Activated CD4-positive, alpha-beta T cell treated with anti-CD3 and anti-CD28 coated beads, Interleukin-2, amount 10 ng/mL, durations not matched to agents 7 days and 5 days (primary cell): ENCODE results near the gene EXOC2. TPM values are rescaled to one million over a fixed set of nuclear protein-coding genes. Genes with fewer than 3 reads are reported as not detected.

ENCODE experiments used
- CTCF ChIA-PET: fragments of 350-600 bp; sonication (Branson Sonifier 250); formaldehyde crosslinking; loops from one replicate; lab custom pipeline; 2021; ENCODE audit warnings: antibody characterized with exemption; lab: Charles Lee
- POLR2A ChIA-PET: fragments of 350-600 bp; sonication (Branson Sonifier 250); formaldehyde crosslinking; loops from one replicate; lab custom pipeline; 2021; ENCODE audit warnings: antibody characterized with exemption; lab: Charles Lee
- DNase-seq: peaks from one replicate; pipeline ENCODE4 v3.0.0-alpha.2; 2020
- H3K27ac Mint-ChIP-seq: one replicate; pipeline ENCODE4 v1.8.0; 2021; ENCODE audit warnings: mild to moderate bottlenecking, moderate library complexity, mixed read lengths
- H3K27me3 Mint-ChIP-seq: one replicate; pipeline ENCODE4 v1.8.0; 2021; ENCODE audit warnings: mixed read lengths
- H3K36me3 Mint-ChIP-seq: one replicate; pipeline ENCODE4 v1.8.0; 2021; ENCODE audit warnings: low read depth, mixed read lengths
- H3K4me1 Mint-ChIP-seq: one replicate; pipeline ENCODE4 v1.8.0; 2021; ENCODE audit warnings: mixed read lengths
- H3K4me3 Mint-ChIP-seq: one replicate; pipeline ENCODE4 v1.8.0; 2021; ENCODE audit warnings: mild to moderate bottlenecking, moderate library complexity, mixed read lengths
- H3K9me3 Mint-ChIP-seq: one replicate; pipeline ENCODE4 v1.8.0; 2021; ENCODE audit warnings: mixed read lengths
- total RNA-seq, 2 experiments: library from RNA; stranded (reverse); gene quantifications; one replicate each; pipeline ENCODE4 v1.2.3, GENCODE V29; 2021

EXOC2 gene
- total RNA-seq, 2 experiments from 2014 or later = 42.7 to 43.6 TPM

DNA sequence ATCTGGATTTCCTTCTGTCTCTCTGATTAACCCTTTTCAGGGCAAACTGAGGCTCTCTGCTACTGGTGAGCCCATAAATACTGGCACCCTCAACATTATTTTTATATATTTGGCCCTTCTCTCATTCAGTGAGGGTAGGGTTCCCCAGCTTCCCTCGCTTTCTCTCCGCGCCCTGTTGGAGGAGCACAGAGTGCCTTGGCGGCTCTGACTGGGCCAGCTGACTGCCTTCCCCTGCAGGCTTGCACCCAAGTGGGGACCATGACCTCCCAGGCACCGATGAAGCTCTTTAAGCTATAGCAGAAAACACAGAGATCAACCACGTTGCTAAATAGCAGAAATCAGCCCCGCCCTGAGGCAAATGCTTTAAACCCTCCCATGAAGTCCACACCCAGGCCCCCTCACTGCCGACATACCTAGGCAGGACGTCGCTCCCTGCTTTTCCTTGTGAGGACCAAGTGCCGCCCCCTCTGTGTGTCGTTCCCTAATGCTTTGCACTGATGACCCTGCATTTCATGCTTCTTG lies 141.0 kb downstream of the EXOC2 start:
- peaks cover 41% of the 10 kb centered on the region for H3K4me1 Mint-ChIP-seq
- H3K27me3 Mint-ChIP-seq = no peaks in the 10 kb centered on the region
- no peaks in the 10 kb centered on the region for H3K9me3 Mint-ChIP-seq
- no peak overlapping the region for H3K4me3 Mint-ChIP-seq
- DNase-seq = no peak
- H3K36me3 Mint-ChIP-seq = peaks cover 32% of the 10 kb centered on the region
- ChIA-PET CTCF (interaction anchor here (0.6 to 2.0 kb wide), 4 partner anchors 8 to 164 kb away, joined by 3 to 7 read pairs (median 4); no protein-coding TSS in a partner anchor), POLR2A (no interaction called here)
- H3K27ac Mint-ChIP-seq = no peak overlapping the region

DNA sequence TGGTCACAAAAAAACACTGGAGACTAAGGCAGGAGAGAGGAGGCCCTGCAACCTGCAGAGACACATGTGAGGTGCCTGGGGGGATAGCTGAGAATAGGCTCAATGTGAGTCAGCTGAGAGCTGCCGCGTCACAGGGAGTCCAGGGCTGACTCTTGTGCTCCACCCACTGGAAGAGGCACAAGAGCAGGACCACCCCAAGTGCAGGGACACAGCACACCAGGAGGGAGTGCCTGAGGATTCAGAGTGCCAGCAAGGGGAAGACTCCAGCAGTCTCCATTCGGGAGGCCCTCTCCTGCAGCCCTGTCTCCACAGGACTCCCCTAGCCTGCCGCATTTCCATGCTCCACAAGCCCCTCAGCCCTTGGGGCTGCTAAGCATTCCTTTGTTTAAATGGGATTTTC lies 141.5 kb downstream of the EXOC2 start:
- Mint-ChIP-seq H3K4me3 (no peak overlapping the region), H3K27ac (no peak overlapping the region), H3K36me3 (peaks cover 32% of the 10 kb centered on the region), H3K9me3 (no peaks in the 10 kb centered on the region), H3K27me3 (no peaks in the 10 kb centered on the region), H3K4me1 (peaks cover 40% of the 10 kb centered on the region)
- no peak for DNase-seq
- ChIA-PET POLR2A (no interaction called here), CTCF (interaction anchor here (0.6 to 2.0 kb wide), 6 partner anchors 8 to 168 kb away, joined by 3 to 7 read pairs (median 4); no protein-coding TSS in a partner anchor)

DNA sequence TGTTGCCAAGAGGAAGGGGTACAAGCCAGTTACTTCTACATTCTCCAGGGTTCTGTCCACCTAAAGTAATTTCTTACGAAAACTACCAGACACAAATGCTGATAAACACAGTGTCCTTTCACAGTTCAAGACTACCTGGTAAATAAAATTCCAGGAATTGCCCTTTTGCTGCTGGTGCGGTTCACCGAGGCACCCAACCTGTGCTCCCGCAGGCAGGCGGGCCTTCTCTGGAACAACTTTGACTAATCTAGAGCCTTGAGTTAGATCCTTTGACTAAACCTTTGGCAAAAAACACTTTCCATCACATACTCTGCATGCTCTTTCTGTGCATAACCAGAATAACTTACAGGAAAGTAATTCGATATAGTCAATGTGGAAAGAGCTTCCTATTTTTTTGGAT lies 143.0 kb downstream of the EXOC2 start:
- H3K4me3 Mint-ChIP-seq = no peak overlapping the region
- peaks cover 2% of the 10 kb centered on the region for H3K9me3 Mint-ChIP-seq
- peaks cover 40% of the 10 kb centered on the region for H3K4me1 Mint-ChIP-seq
- no peak for DNase-seq
- CTCF ChIA-PET = interaction anchor here (1.4 to 2.0 kb wide), 6 partner anchors 10 to 167 kb away, joined by 3 to 7 read pairs (median 4); no protein-coding TSS in a partner anchor
- no peaks in the 10 kb centered on the region for H3K27me3 Mint-ChIP-seq
- POLR2A ChIA-PET = no interaction called here
- peaks cover 30% of the 10 kb centered on the region for H3K36me3 Mint-ChIP-seq
- H3K27ac Mint-ChIP-seq = peak overlapping the region; percentile 25

DNA sequence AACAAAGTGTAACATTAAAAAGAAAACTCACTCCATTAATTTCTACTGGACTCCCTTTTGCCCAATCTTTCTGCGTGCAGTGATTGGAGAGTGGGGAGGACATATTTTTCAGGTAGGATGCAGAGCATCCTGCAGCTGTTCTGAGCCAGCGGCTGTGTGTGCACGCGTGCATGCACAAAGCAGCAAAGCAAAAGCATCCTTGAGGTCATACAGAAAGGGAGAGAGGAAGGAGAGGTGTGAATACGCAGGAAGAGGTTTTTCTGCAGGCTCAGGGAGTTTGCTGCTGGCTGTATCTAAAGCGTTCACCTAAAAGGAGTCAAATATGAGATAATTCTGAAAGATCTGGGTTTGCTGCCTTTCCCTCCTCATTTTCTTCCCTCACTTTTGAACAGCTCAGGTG lies 144.4 kb downstream of the EXOC2 start:
- ChIA-PET CTCF (interaction anchor here (0.9 to 1.5 kb wide), 4 partner anchors 11 to 146 kb away, joined by 3 to 4 read pairs (median 3); no protein-coding TSS in a partner anchor), POLR2A (interaction anchor here (1.2 kb wide), 1 partner anchor 157 kb away, joined by 6 read pairs; the partner anchor contains the start of gene IRF4)
- Mint-ChIP-seq H3K4me1 (peaks cover 40% of the 10 kb centered on the region), H3K27ac (peak overlapping the region; percentile 75), H3K27me3 (no peaks in the 10 kb centered on the region), H3K36me3 (peaks cover 32% of the 10 kb centered on the region), H3K4me3 (no peak overlapping the region), H3K9me3 (peaks cover 2% of the 10 kb centered on the region)
- DNase-seq = peak; percentile 60

DNA sequence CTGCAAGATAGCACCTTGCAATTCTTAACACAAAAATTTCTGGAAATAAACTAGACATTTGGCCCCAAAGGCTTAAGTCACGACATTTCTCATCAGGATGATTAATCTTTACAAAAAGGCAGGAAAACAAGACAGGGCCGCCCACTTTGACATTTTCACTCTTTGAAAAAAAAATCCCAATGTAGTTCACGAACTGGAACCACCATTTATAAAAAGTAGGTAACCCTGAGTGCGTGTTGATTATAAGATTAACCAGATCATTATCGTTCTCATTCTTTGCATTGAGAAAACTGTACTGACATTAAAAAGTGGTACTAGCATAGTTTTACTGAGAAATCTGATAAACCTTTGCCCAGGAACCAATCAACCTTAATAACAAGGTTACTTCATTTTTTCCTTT lies 144.8 kb downstream of the EXOC2 start:
- Mint-ChIP-seq H3K4me3 (no peak overlapping the region), H3K36me3 (peaks cover 35% of the 10 kb centered on the region), H3K27ac (peak overlapping the region; percentile 75), H3K4me1 (peaks cover 40% of the 10 kb centered on the region), H3K27me3 (no peaks in the 10 kb centered on the region), H3K9me3 (peaks cover 4% of the 10 kb centered on the region)
- no peak for DNase-seq
- ChIA-PET POLR2A (interaction anchor here (1.2 kb wide), 1 partner anchor 157 kb away, joined by 6 read pairs; the partner anchor contains the start of gene IRF4), CTCF (interaction anchor here (0.9 kb wide), 1 partner anchor 103 kb away, joined by 3 read pairs; no protein-coding TSS in a partner anchor)

DNA sequence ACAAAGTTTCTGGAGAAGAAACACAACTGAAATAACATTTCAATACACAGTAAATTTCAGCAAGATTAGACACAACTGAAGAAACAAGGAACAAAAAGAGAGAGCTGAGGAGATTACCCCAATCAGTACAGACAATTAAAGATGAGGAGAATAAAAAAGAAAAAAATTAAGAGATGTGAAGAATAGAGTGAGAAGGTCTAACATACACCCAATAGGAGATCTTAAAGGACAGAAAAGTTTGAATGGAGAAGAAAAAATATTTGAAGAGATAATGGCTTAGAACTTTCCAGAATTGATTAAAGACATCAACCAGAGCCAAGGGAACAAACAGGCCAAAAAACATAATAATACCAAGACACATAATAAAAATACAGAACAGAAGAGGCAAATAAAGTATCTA lies 152.4 kb downstream of the EXOC2 start:
- CTCF ChIA-PET = no interaction called here
- Mint-ChIP-seq H3K36me3 (peaks cover 71% of the 10 kb centered on the region), H3K27me3 (no peaks in the 10 kb centered on the region), H3K4me3 (no peak overlapping the region), H3K27ac (no peak overlapping the region), H3K9me3 (peaks cover 20% of the 10 kb centered on the region), H3K4me1 (no peaks in the 10 kb centered on the region)
- POLR2A ChIA-PET = interaction anchor here (0.6 kb wide), 1 partner anchor 50 kb away, joined by 6 read pairs; no protein-coding TSS in a partner anchor
- no peak for DNase-seq

DNA sequence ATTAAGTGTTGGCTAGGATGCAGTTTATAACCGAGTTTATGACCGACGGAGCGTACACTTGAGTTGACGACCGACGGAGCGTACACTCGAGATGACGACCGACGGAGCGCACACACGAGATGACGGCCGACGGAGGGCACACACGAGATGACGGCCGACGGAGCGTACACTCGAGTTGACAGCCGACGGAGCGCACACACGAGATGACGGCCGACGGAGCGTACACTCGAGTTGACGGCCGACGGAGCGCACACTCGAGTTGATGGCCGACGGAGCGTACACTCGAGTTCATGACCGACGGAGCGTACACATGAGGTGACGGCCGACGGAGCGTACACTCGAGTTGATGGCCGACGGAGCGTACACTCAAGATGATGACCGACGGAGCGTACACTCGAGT lies 155.8 kb downstream of the EXOC2 start:
- Mint-ChIP-seq H3K4me3 (no peak overlapping the region), H3K4me1 (no peaks in the 10 kb centered on the region), H3K9me3 (peaks cover 10% of the 10 kb centered on the region), H3K36me3 (peaks cover 52% of the 10 kb centered on the region), H3K27me3 (no peaks in the 10 kb centered on the region), H3K27ac (no peak overlapping the region)
- DNase-seq = no peak
- POLR2A ChIA-PET = no interaction called here
- CTCF ChIA-PET = interaction anchor here (0.6 to 1.0 kb wide), 4 partner anchors 12 to 34 kb away, joined by 3 to 4 read pairs (median 3); no protein-coding TSS in a partner anchor

DNA sequence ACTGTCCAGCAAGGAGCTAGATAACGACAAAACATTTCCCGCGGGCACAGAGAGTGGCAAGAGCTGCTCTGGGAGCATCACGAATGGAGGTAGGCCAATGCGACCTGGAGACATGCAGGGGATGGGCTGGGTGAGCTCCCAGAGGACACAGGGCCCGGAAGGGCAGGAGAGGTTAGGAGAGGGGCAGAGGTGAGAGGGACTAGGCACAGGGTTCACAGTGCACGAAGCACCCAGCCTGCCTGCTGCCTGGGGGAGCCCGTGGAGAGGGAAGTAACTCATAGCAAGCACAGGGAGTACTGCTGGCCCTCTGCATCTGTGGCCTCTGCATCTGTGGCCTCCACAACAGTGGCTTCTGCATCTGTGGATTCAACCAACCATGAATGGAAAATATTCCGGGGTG lies 162.5 kb downstream of the EXOC2 start:
- ChIA-PET POLR2A (no interaction called here), CTCF (no interaction called here)
- no peaks in the 10 kb centered on the region for H3K27me3 Mint-ChIP-seq
- H3K4me1 Mint-ChIP-seq = peaks cover 6% of the 10 kb centered on the region
- no peaks in the 10 kb centered on the region for H3K9me3 Mint-ChIP-seq
- H3K4me3 Mint-ChIP-seq = no peak overlapping the region
- H3K27ac Mint-ChIP-seq = no peak overlapping the region
- no peak for DNase-seq
- peaks cover 22% of the 10 kb centered on the region for H3K36me3 Mint-ChIP-seq

DNA sequence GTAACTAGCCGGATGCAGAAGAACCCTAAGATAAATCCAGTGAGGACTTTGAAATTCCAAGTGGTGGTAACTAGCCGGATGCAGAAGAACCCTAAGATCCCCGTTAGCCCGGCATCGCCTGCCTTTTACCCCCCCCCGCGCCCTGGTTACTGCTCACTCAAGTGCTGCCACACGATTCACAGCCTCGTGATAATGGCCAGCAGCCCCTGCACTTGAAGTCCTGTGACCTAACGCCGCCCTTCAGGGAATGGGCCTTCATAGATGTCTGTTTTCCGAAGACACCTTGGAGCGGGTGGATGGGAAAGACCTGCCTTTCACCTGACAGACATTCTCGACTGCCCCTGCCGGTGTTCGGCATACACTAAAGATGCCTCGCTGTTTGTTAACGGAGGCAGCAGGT lies 163.9 kb downstream of the EXOC2 start:
- no peak overlapping the region for H3K27ac Mint-ChIP-seq
- no peaks in the 10 kb centered on the region for H3K9me3 Mint-ChIP-seq
- ChIA-PET CTCF (no interaction called here), POLR2A (no interaction called here)
- H3K4me3 Mint-ChIP-seq = no peak overlapping the region
- no peak for DNase-seq
- H3K4me1 Mint-ChIP-seq = peaks cover 12% of the 10 kb centered on the region
- peaks cover 25% of the 10 kb centered on the region for H3K36me3 Mint-ChIP-seq
- no peaks in the 10 kb centered on the region for H3K27me3 Mint-ChIP-seq

DNA sequence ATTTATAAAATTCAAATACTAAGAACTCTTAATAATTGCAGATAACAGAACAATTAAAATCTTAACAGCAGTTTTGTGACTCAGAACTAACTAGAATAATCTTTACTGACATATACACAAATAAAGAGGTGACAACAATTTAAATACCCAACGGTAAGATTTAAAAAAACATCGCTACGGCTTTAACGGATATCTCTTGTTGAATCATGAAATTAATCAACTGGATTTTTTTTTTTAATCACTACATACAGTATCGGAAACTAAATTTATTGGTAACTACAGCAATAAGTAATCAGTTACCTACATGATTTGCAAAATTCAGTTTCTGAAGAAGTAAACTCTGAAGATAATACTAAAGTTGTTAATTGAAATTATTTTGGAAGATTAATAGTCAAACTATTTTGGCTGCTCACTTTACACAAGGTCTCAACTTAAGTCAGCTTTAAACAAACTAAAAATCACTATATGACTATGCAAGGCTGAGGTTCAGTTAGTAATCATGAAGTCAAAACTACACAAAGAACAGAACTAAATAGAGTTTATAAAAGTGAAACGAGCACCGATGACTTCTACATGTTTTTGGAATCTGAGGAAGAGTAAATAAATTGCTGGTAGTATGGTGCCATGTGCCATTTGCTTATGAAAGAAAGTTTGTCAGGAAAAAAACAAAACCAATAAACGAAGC lies 164.8 kb downstream of the EXOC2 start:
- H3K36me3 Mint-ChIP-seq = peaks cover 32% of the 10 kb centered on the region
- ChIA-PET CTCF (no interaction called here), POLR2A (no interaction called here)
- no peak overlapping the region for H3K27ac Mint-ChIP-seq
- H3K4me3 Mint-ChIP-seq = no peak overlapping the region
- H3K4me1 Mint-ChIP-seq = peaks cover 12% of the 10 kb centered on the region
- H3K9me3 Mint-ChIP-seq = no peaks in the 10 kb centered on the region
- no peak for DNase-seq
- H3K27me3 Mint-ChIP-seq = no peaks in the 10 kb centered on the region

DNA sequence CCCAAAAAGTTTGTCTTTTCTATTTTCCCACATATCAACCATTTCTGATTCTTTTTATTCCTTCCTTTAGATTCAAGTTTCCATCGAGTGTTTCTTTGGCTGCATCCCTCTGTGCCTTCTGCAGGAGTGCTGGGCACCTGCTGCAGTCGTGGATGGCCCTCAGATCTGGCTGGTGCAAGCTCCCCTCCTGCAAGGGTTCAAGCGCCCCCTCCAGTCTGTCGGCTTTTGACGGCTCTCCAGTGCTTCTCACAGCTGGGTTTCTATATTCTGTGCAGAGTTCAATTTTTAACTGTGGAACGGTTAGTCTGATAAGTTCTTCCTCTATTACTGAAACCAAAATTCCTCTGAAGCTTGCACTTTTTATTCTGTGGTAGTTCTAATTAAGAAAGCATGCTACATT lies 168.1 kb downstream of the EXOC2 start:
- H3K36me3 Mint-ChIP-seq = peaks cover 39% of the 10 kb centered on the region
- peaks cover 8% of the 10 kb centered on the region for H3K9me3 Mint-ChIP-seq
- H3K4me3 Mint-ChIP-seq = no peak overlapping the region
- ChIA-PET CTCF (interaction anchor here (0.6 to 1.4 kb wide), 6 partner anchors 12 to 193 kb away, joined by 3 to 5 read pairs (median 3); no protein-coding TSS in a partner anchor), POLR2A (no interaction called here)
- no peaks in the 10 kb centered on the region for H3K27me3 Mint-ChIP-seq
- no peak overlapping the region for H3K27ac Mint-ChIP-seq
- DNase-seq = peak; percentile 53
- peaks cover 14% of the 10 kb centered on the region for H3K4me1 Mint-ChIP-seq

DNA sequence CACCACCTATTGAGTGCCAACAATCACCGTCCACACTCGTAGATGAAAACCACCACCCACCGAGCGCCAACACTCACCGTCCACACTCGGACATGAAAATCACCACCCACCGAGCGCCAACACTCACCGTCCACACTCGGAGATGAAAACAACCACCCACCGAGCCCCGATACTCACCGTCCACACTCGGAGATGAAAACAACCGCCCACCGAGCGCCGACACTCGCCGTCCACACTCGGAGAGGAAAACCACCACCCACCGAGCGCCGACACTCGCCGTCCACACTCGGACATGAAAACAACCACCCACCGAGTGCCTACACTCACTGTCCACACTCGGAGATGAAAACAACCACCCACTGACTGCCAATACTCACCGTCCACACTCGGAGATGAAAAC lies 172.1 kb downstream of the EXOC2 start:
- peaks cover 24% of the 10 kb centered on the region for H3K9me3 Mint-ChIP-seq

DNA sequence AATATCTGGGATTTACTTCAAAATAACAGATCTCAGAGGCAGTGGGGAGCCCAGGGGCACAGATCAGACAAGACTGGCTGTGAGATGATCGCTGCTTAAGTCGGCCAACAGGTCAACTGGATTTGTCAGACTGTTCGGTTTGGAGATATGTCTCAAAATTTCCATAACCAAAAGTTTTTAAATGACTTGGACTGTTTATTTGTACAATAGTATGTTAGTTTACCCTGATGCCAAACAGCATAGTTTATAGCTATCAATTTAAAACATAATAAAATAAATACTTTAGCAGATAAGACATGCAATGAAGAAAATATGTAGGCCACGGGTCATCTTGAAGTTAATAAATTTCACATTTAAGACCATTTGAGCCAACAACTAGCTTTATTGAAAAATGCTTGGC lies 174.7 kb downstream of the EXOC2 start:
- Mint-ChIP-seq H3K4me3 (no peak overlapping the region), H3K27me3 (no peaks in the 10 kb centered on the region), H3K4me1 (peaks cover 33% of the 10 kb centered on the region), H3K27ac (no peak overlapping the region), H3K9me3 (peaks cover 24% of the 10 kb centered on the region), H3K36me3 (peaks cover 49% of the 10 kb centered on the region)
- ChIA-PET CTCF (interaction anchor here (0.5 to 1.6 kb wide), 3 partner anchors 23 to 232 kb away, joined by 3 read pairs; no protein-coding TSS in a partner anchor), POLR2A (no interaction called here)
- DNase-seq = no peak

More for the DNA sequence above, 172.1 kb downstream of the EXOC2 start:
- H3K27ac Mint-ChIP-seq = no peak overlapping the region
- H3K4me1 Mint-ChIP-seq = peaks cover 18% of the 10 kb centered on the region
- ChIA-PET POLR2A (no interaction called here), CTCF (no interaction called here)
- DNase-seq = no peak
- H3K4me3 Mint-ChIP-seq = no peak overlapping the region
- H3K27me3 Mint-ChIP-seq = no peaks in the 10 kb centered on the region
- H3K36me3 Mint-ChIP-seq = peaks cover 50% of the 10 kb centered on the region
